Nephron (organoid): ENCODE data around the gene CCIN.
"Not testable (repeated sequence)": the region's sequence is repeated elsewhere in the genome, so short reads cannot be mapped to it uniquely, and the experiment has no call there.

Experiments
- H3K27ac Mint-ChIP-seq, 3 experiments: 2 replicates each; pipeline ENCODE4 v1.8.0; 2020; ENCODE audit warnings: mixed read lengths in 3 of 3, mild to moderate bottlenecking in 2 of 3, moderate library complexity in 1 of 3
- H3K27me3 Mint-ChIP-seq: 2 replicates; pipeline ENCODE4 v1.8.0; 2021; ENCODE audit warnings: low read depth, mild to moderate bottlenecking, moderate library complexity, mixed read lengths
- H3K36me3 Mint-ChIP-seq: 2 replicates; pipeline ENCODE4 v1.8.0; 2020; ENCODE audit warnings: low read depth, mixed read lengths
- H3K4me1 Mint-ChIP-seq: 2 replicates; pipeline ENCODE4 v1.8.0; 2020; ENCODE audit warnings: mixed read lengths
- H3K4me3 Mint-ChIP-seq, 3 experiments: 2 replicates each; pipeline ENCODE4 v1.8.0; 2020; ENCODE audit warnings: mild to moderate bottlenecking in 3 of 3, mixed read lengths in 3 of 3, moderate library complexity in 2 of 3
- H3K9me3 Mint-ChIP-seq: 2 replicates; pipeline ENCODE4 v1.8.0; 2020; ENCODE audit warnings: mixed read lengths
- CTCF ChIP-seq, 3 experiments: fragments of 200-600 bp; sonication (generic); IDR thresholded peaks; one replicate each; pipeline ENCODE4 v1.5.0; 2021; ENCODE audit warnings: antibody characterized with exemption in 3 of 3; ENCODE audit not compliant: unreplicated experiment in 3 of 3

CCIN gene

GRCh38 chr9:36170531-36170930, 1.3 kb downstream of the CCIN start:
- Mint-ChIP-seq H3K36me3 (no peaks in the 10 kb centered on the region), H3K4me1 (peaks cover 14% of the 10 kb centered on the region), H3K27me3 (peaks cover 3% of the 10 kb centered on the region), H3K4me3 (no peak overlapping the region), H3K27ac (no peak overlapping the region), H3K9me3 (no peaks in the 10 kb centered on the region)
- TF ChIP-seq CTCF (IDR thresholded peaks at IDR 0.05; ENCODE audit: unreplicated experiment in 3 of 3), result no peak

GRCh38 chr9:36173861-36174260, 4.7 kb downstream of the CCIN start:
- Mint-ChIP-seq H3K4me1 (peaks cover 4% of the 10 kb centered on the region), H3K36me3 (no peaks in the 10 kb centered on the region), H3K27me3 (peaks cover 3% of the 10 kb centered on the region), H3K9me3 (no peaks in the 10 kb centered on the region), H3K4me3 (no peak overlapping the region), H3K27ac (no peak overlapping the region)
- no peak for TF ChIP-seq CTCF (IDR thresholded peaks at IDR 0.05; ENCODE audit: unreplicated experiment in 3 of 3)

DNA sequence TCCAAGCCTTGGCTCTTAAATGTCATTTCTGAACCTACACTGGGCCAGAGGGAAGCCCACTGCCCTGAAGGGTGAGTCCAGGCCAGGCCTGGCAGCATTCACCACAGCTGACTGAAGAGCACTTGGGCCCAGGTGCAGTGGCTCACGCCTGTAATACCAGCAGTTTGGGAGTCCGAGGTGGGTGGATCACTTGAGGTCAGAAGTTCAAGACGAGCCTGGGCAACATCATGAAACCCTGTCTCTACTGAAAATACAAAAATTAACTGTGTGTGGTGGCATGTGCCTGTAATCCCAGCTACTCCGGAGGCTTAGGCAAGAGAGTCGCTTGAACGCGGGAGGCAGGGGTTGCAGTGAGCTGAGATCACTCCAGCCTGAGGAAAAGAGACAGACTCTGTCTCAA, 5.1 kb downstream of the CCIN start:
- H3K9me3 Mint-ChIP-seq, result peaks cover 2% of the 10 kb centered on the region
- TF ChIP-seq CTCF (IDR thresholded peaks at IDR 0.05; ENCODE audit: unreplicated experiment in 3 of 3), result no peak
- H3K36me3 Mint-ChIP-seq, result no peaks in the 10 kb centered on the region
- peaks cover 4% of the 10 kb centered on the region for H3K4me1 Mint-ChIP-seq
- no peak overlapping the region for H3K4me3 Mint-ChIP-seq
- H3K27me3 Mint-ChIP-seq, result peaks cover 3% of the 10 kb centered on the region
- no peak overlapping the region for H3K27ac Mint-ChIP-seq

GRCh38 chr9:36174731-36175130, 5.5 kb downstream of the CCIN start:
- H3K4me3 Mint-ChIP-seq, result no peak overlapping the region
- peaks cover 3% of the 10 kb centered on the region for H3K27me3 Mint-ChIP-seq
- no peak for TF ChIP-seq CTCF (IDR thresholded peaks at IDR 0.05; ENCODE audit: unreplicated experiment in 3 of 3)
- H3K36me3 Mint-ChIP-seq, result no peaks in the 10 kb centered on the region
- no peak overlapping the region for H3K27ac Mint-ChIP-seq
- peaks cover 4% of the 10 kb centered on the region for H3K4me1 Mint-ChIP-seq
- peaks cover 2% of the 10 kb centered on the region for H3K9me3 Mint-ChIP-seq

GRCh38 chr9:36175209-36175608, 6.0 kb downstream of the CCIN start:
- not testable (repeated sequence) for H3K4me3 Mint-ChIP-seq, H3K36me3 Mint-ChIP-seq, H3K27ac Mint-ChIP-seq, H3K9me3 Mint-ChIP-seq, H3K27me3 Mint-ChIP-seq, H3K4me1 Mint-ChIP-seq

- H3K27me3 Mint-ChIP-seq, H3K9me3 Mint-ChIP-seq, H3K4me1 Mint-ChIP-seq, H3K36me3 Mint-ChIP-seq, H3K4me3 Mint-ChIP-seq, H3K27ac Mint-ChIP-seq: not testable (repeated sequence)
These were observed 7.3 kb downstream of the CCIN start for GRCh38 chr9:36176496-36176895.

DNA sequence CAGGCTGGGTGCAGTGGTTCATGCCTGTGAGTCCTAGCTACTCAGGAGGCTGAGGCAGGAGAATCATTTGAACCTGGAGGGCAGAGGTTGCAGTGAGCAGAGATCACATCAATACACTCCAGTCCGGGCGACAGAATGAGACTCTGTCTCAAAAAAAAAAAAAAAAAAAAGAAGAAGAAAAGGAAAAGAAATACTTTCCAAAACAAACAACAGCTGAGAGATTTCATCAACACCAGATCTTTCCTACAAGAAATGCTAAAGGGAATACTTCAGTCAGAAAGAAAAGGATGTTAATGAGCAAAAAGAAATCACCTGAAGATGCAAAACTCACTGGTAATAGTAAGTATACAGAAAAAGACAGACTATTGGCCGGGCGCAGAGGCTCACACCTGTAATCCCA, 8.4 kb downstream of the CCIN start:
- Mint-ChIP-seq H3K4me1 (peaks cover 4% of the 10 kb centered on the region), H3K36me3 (no peaks in the 10 kb centered on the region), H3K27ac (no peak overlapping the region), H3K9me3 (peaks cover 2% of the 10 kb centered on the region), H3K4me3 (no peak overlapping the region), H3K27me3 (peaks cover 6% of the 10 kb centered on the region)
- TF ChIP-seq CTCF (IDR thresholded peaks at IDR 0.05; ENCODE audit: unreplicated experiment in 3 of 3), result no peak

GRCh38 chr9:36180243-36180642, 11.1 kb downstream of the CCIN start:
- H3K4me3 Mint-ChIP-seq, H3K9me3 Mint-ChIP-seq, H3K36me3 Mint-ChIP-seq, H3K4me1 Mint-ChIP-seq, H3K27me3 Mint-ChIP-seq, H3K27ac Mint-ChIP-seq: not testable (repeated sequence)
